Measurements from ENCODE around the gene TSPAN18.

- no peak for TF ChIP-seq EZH2phosphoT487 (IDR thresholded peaks at IDR 0.05; ENCODE audit: insufficient read depth, low read depth)
- TF ChIP-seq EZH2 (IDR thresholded peaks at IDR 0.05; ENCODE audit: insufficient read depth, poor library complexity, severe bottlenecking) = no peak
Observed at GRCh38 chr11:44899959-44900358, 173.2 kb downstream of the TSPAN18 start.

Measured in GM23248 (cell line).